ENCODE measurements around the gene ARNT2.

The ARNT2 gene

GRCh38 chr15:80487839-80488390 lies 83.7 kb downstream of the ARNT2 start:
- Histone ChIP-seq H3K27me3 (ENCODE audit: insufficient read depth, low read length) (no peaks in the 10 kb centered on the region), H3K9ac (ENCODE audit: low read depth, low read length) (no peak overlapping the region), H3K4me1 (ENCODE audit: insufficient read depth, low read length) (no peaks in the 10 kb centered on the region; the same call in 1 of the 2 replicates), H3K36me3 (ENCODE audit: insufficient read depth, low read depth, low read length) (no peaks in the 10 kb centered on the region), H3K9me3 (ENCODE audit: insufficient read depth, low read depth, low read length) (no peaks in the 10 kb centered on the region), H3K27ac (ENCODE audit: low read length) (no peak overlapping the region), H3K4me3 (ENCODE audit: low read length) (no peak overlapping the region)

DNA sequence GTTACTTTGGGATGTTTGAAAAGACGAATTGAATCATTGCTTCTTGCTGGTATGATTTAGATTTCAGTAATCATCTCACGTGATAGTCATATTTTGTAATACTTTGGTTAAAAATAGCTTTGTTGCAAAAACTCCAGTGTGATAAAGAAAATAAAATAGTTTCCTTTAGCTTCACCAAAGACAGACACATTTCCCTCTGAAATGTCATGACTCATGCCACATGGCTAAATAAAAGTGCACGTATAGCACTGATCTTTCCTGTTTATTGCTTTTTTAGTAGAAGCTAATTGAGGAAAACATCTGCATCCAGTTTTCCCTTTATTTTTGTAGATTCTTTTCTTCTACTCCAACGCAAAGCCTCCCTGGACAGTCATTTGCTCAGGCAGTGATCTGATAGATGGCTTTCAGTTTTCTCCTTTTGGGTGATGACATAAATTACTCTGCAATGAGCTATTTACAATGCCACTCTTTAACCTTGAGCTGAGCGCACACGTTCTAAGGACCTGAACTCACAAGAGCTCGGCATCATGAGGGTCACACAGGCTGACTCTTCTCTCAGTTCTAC lies 84.9 kb downstream of the ARNT2 start:
- Histone ChIP-seq H3K4me1 (ENCODE audit: insufficient read depth, low read length) (peaks cover 5% of the 10 kb centered on the region; the same call in 1 of the 2 replicates), H3K9me3 (ENCODE audit: insufficient read depth, low read depth, low read length) (no peaks in the 10 kb centered on the region), H3K36me3 (ENCODE audit: insufficient read depth, low read depth, low read length) (no peaks in the 10 kb centered on the region), H3K27me3 (ENCODE audit: insufficient read depth, low read length) (no peaks in the 10 kb centered on the region), H3K4me3 (ENCODE audit: low read length) (no peak overlapping the region), H3K9ac (ENCODE audit: low read depth, low read length) (no peak overlapping the region), H3K27ac (ENCODE audit: low read length) (no peak overlapping the region)

DNA sequence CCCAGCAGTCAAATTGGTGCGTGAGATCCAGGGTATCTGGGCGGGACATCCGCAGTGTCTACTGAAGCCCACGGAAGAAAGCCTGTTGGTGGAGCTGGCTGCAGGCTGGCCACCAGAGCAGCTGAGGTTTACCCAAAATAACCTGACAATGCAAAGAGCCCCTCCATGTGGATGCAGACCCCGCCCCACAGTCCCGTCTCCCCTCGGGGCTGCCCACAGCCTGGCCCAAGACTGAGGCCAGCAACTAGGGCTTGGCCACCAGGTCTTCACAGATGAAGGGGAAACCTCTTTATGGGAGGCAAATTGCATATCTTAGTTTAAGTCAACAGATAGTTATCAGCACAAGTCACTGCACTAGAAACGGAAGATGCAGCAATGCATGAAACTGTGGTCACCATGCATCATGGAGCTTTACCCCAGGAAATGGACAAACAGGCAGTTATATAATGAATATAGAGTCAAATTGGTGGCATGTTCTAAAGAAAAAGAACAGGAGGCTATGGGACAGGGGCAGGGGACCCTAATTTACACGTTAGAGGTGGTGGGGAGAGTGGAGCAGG lies 86.3 kb downstream of the ARNT2 start:
- Histone ChIP-seq H3K4me3 (ENCODE audit: low read length) (no peak overlapping the region), H3K4me1 (ENCODE audit: insufficient read depth, low read length) (peaks cover 15% of the 10 kb centered on the region; the same call in 1 of the 2 replicates), H3K9me3 (ENCODE audit: insufficient read depth, low read depth, low read length) (no peaks in the 10 kb centered on the region), H3K9ac (ENCODE audit: low read depth, low read length) (no peak overlapping the region), H3K27ac (ENCODE audit: low read length) (no peak overlapping the region), H3K27me3 (ENCODE audit: insufficient read depth, low read length) (no peaks in the 10 kb centered on the region), H3K36me3 (ENCODE audit: insufficient read depth, low read depth, low read length) (no peaks in the 10 kb centered on the region)

GRCh38 chr15:80491163-80491847 lies 87.1 kb downstream of the ARNT2 start:
- no peak overlapping the region for H3K4me3 ChIP-seq (ENCODE audit: low read length)
- no peaks in the 10 kb centered on the region for H3K27me3 ChIP-seq (ENCODE audit: insufficient read depth, low read length)
- H3K4me1 ChIP-seq (ENCODE audit: insufficient read depth, low read length), result peaks cover 15% of the 10 kb centered on the region; the same call in 1 of the 2 replicates

GRCh38 chr15:80492409-80492808 lies 88.2 kb downstream of the ARNT2 start:
- Histone ChIP-seq H3K27me3 (ENCODE audit: insufficient read depth, low read length) (no peaks in the 10 kb centered on the region), H3K4me3 (ENCODE audit: low read length) (no peak overlapping the region), H3K36me3 (ENCODE audit: insufficient read depth, low read depth, low read length) (no peaks in the 10 kb centered on the region), H3K4me1 (ENCODE audit: insufficient read depth, low read length) (peaks cover 15% of the 10 kb centered on the region; the same call in 1 of the 2 replicates), H3K9ac (ENCODE audit: low read depth, low read length) (no peak overlapping the region), H3K27ac (ENCODE audit: low read length) (no peak overlapping the region), H3K9me3 (ENCODE audit: insufficient read depth, low read depth, low read length) (no peaks in the 10 kb centered on the region)

More at GRCh38 chr15:80491163-80491847, 87.1 kb downstream of the ARNT2 start:
- Histone ChIP-seq H3K27ac (ENCODE audit: low read length) (no peak overlapping the region), H3K9me3 (ENCODE audit: insufficient read depth, low read depth, low read length) (no peaks in the 10 kb centered on the region), H3K9ac (ENCODE audit: low read depth, low read length) (no peak overlapping the region), H3K36me3 (ENCODE audit: insufficient read depth, low read depth, low read length) (no peaks in the 10 kb centered on the region)

DNA sequence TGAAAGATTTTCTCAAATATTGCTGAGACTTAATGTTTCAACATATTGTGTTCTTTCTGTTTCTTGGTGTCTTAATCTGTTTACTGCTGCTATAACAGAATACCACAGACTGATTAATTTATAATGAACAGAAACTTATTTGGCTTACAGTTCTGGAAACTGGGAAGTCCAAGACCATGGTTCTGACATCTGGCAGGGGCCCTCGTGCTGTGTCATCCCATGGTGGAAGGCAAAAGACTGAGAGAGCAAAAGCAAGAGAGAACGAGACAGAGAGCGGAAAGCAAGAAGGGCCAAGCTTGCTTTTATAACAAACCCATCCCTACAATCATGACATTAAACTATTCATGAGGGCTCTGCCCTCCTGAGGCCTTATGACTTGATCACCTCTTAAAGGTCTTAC lies 88.7 kb downstream of the ARNT2 start:
- Histone ChIP-seq H3K4me1 (ENCODE audit: insufficient read depth, low read length) (peaks cover 15% of the 10 kb centered on the region; the same call in 1 of the 2 replicates), H3K9me3 (ENCODE audit: insufficient read depth, low read depth, low read length) (no peaks in the 10 kb centered on the region), H3K27ac (ENCODE audit: low read length) (no peak overlapping the region), H3K27me3 (ENCODE audit: insufficient read depth, low read length) (no peaks in the 10 kb centered on the region), H3K9ac (ENCODE audit: low read depth, low read length) (no peak overlapping the region), H3K36me3 (ENCODE audit: insufficient read depth, low read depth, low read length) (no peaks in the 10 kb centered on the region), H3K4me3 (ENCODE audit: low read length) (no peak overlapping the region)

DNA sequence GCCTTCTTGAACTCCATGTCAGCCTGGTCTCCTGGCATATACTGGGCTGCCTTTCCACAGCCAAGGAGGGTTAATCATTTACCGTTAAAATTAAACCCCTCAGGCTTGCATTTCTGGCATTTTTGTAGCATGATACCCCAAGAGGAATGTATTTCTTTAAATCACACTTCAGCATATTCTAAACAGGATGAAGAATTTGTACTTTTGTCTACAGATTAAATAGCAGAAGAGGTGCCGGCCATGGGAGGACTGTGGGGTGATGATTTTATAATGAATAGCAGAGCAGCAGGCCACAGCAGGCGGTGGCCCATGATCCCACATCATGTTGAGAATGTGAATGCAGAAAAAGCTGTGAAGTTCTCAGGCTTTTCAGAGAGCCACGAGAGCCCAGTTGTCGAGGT lies 90.2 kb downstream of the ARNT2 start:
- no peaks in the 10 kb centered on the region for H3K36me3 ChIP-seq (ENCODE audit: insufficient read depth, low read depth, low read length)
- no peaks in the 10 kb centered on the region for H3K27me3 ChIP-seq (ENCODE audit: insufficient read depth, low read length)
- H3K4me1 ChIP-seq (ENCODE audit: insufficient read depth, low read length), result peaks cover 15% of the 10 kb centered on the region; the same call in 1 of the 2 replicates
- no peak overlapping the region for H3K4me3 ChIP-seq (ENCODE audit: low read length)
- no peak overlapping the region for H3K9ac ChIP-seq (ENCODE audit: low read depth, low read length)
- no peak overlapping the region for H3K27ac ChIP-seq (ENCODE audit: low read length)
- no peaks in the 10 kb centered on the region for H3K9me3 ChIP-seq (ENCODE audit: insufficient read depth, low read depth, low read length)

GRCh38 chr15:80494756-80495155 lies 90.6 kb downstream of the ARNT2 start:
- H3K27me3 ChIP-seq (ENCODE audit: insufficient read depth, low read length), result no peaks in the 10 kb centered on the region
- H3K4me3 ChIP-seq (ENCODE audit: low read length), result no peak overlapping the region
- H3K9ac ChIP-seq (ENCODE audit: low read depth, low read length), result no peak overlapping the region
- no peak overlapping the region for H3K27ac ChIP-seq (ENCODE audit: low read length)
- no peaks in the 10 kb centered on the region for H3K36me3 ChIP-seq (ENCODE audit: insufficient read depth, low read depth, low read length)
- H3K9me3 ChIP-seq (ENCODE audit: insufficient read depth, low read depth, low read length), result no peaks in the 10 kb centered on the region
- H3K4me1 ChIP-seq (ENCODE audit: insufficient read depth, low read length), result peaks cover 15% of the 10 kb centered on the region; the same call in 1 of the 2 replicates

GRCh38 chr15:80495401-80495942 lies 91.3 kb downstream of the ARNT2 start:
- H3K4me1 ChIP-seq (ENCODE audit: insufficient read depth, low read length), result peaks cover 15% of the 10 kb centered on the region; the same call in 1 of the 2 replicates
- H3K9ac ChIP-seq (ENCODE audit: low read depth, low read length), result no peak overlapping the region
- no peak overlapping the region for H3K4me3 ChIP-seq (ENCODE audit: low read length)
- no peak overlapping the region for H3K27ac ChIP-seq (ENCODE audit: low read length)
- no peaks in the 10 kb centered on the region for H3K9me3 ChIP-seq (ENCODE audit: insufficient read depth, low read depth, low read length)
- H3K36me3 ChIP-seq (ENCODE audit: insufficient read depth, low read depth, low read length), result no peaks in the 10 kb centered on the region
- no peaks in the 10 kb centered on the region for H3K27me3 ChIP-seq (ENCODE audit: insufficient read depth, low read length)

DNA sequence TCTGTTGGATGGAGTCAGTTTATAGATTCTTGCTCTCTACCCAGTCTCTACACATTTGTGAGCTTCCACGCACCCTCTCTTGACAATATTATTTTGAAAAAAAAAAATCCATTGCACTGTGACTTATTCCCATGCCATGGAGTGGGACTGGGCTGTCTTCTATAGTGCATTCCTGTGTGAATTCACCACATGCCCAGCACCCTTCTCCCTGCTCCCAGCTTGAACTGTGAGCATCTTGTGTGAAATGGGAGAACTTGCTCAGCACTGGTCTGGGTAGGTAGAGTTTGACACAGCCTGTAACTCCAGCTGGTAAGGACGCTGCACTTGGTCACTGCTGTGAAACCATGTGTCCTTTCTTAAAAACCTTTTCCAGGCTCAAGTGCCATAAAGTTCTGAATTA lies 91.9 kb downstream of the ARNT2 start:
- H3K36me3 ChIP-seq (ENCODE audit: insufficient read depth, low read depth, low read length), result no peaks in the 10 kb centered on the region
- no peaks in the 10 kb centered on the region for H3K9me3 ChIP-seq (ENCODE audit: insufficient read depth, low read depth, low read length)
- H3K27me3 ChIP-seq (ENCODE audit: insufficient read depth, low read length), result no peaks in the 10 kb centered on the region

DNA sequence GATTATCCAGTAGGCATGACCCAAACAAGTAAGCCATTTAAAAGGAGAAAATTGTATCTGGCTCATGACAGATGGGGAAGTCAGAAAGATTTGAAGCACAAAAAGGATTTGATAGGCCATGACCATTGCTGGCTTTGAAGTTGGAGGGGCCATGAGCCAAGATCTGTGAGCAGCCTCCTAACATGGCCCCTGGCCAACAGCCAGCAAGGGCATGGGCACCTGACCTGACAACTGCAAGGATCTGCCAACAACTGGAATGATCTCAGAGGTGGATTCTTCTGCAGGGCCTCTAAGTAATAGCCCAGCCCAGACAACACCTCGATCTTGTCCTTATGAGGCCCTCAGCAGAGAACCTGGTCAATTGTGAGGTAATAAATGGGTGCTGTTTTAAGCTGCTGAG lies 93.0 kb downstream of the ARNT2 start:
- Histone ChIP-seq H3K9ac (ENCODE audit: low read depth, low read length) (no peak overlapping the region), H3K36me3 (ENCODE audit: insufficient read depth, low read depth, low read length) (no peaks in the 10 kb centered on the region), H3K27ac (ENCODE audit: low read length) (no peak overlapping the region), H3K27me3 (ENCODE audit: insufficient read depth, low read length) (no peaks in the 10 kb centered on the region), H3K4me1 (ENCODE audit: insufficient read depth, low read length) (peaks cover 15% of the 10 kb centered on the region; the same call in 1 of the 2 replicates), H3K9me3 (ENCODE audit: insufficient read depth, low read depth, low read length) (no peaks in the 10 kb centered on the region), H3K4me3 (ENCODE audit: low read length) (no peak overlapping the region)

More for the DNA sequence above, 91.9 kb downstream of the ARNT2 start:
- H3K4me3 ChIP-seq (ENCODE audit: low read length), result no peak overlapping the region
- H3K9ac ChIP-seq (ENCODE audit: low read depth, low read length), result no peak overlapping the region
- H3K27ac ChIP-seq (ENCODE audit: low read length), result no peak overlapping the region
- H3K4me1 ChIP-seq (ENCODE audit: insufficient read depth, low read length), result peaks cover 15% of the 10 kb centered on the region; the same call in 1 of the 2 replicates
